GM18517 (cell line): Measurements from ENCODE around the gene RUNX1.
A peak's percentile ranks its signal among the peaks of the same experiment; 100 is the strongest.

Source experiments
- ATAC-seq: cut with Tn5 transposase; IDR thresholded peaks from one replicate; pipeline ENCODE4 v1.9.1; 2021; ENCODE audit warnings: mild to moderate bottlenecking, moderate library complexity; ENCODE audit not compliant: unreplicated experiment

RUNX1 gene

DNA sequence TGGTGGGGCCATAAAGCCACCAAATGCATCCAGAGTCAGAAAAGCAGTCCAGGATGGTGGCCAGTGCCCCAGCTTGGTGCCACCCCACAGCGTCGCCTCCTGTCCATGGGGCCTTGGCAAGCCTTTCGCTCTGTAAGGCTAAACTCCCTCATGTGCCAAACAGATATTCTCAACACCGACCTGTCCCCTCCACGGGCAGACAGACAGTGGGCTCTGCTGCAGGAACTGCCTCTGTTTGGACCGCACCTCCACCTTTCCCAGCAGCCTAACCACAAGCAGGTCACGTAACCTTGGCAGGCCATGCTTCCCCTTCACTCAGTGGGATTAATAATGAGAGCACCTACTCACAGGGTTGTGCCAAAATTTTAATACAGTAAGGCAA lies 11.7 kb downstream of the RUNX1 start:
- no peak for ATAC-seq

DNA sequence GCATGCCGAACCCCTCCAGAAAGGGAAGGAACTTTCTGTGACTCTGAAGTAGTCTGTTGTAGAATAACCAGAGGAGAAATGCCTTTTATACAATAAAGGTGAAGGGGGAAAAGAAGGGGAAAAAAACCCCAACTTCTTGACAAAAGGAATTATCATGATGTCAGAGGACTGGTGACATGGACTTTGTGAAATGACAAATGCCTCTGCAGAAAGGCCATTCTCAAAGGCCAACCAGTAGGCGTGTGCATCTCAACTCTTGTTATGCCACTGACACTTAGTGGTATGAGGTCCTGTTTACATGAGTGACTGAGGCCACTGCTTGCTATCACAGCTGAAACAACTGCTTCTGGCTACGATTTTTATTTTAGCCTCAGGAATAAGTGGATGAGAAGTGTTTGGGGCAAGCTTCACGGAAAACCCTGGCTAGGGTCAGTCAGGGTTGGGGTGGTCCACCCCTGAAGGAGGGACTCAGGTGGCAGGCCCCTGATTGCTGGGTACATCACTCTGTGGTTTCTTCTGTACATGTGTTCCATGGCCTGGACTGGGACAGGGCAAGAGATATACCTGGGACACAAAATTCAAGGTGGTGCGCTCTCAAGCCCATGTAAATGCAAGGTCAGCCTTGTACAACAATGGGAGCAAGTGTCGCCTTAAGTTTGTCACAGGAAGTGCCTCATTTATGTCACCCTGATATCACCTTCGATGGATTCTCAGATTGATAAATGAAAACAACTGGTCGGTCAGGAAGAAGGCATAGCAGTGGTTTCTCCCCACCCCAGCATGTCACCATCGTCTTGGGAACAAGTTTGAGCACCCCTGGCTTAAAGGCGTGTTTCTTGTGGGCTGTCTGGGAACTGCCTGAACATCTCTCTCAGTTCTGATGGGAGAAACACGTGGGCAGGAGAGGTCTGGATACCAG lies 12.4 kb downstream of the RUNX1 start:
- no peak for ATAC-seq

DNA sequence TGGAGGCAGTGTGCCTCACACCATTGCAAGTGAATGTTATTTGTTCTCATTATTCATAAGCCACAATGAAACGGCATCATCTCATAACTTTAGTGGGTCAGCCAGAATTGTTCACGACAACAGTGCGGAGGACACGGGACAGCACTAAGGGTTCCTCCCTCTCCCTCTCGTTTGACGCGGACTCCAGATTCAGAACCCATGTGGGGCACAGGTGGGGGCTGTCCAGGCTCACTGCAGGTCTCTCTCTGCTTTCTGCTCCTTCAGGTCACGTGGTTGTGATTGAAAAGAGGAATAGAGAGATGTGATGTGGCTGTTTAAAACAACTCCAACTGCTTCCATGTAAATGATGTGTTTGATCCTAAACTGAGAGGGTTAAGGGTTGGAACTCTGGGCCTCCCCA lies 13.5 kb downstream of the RUNX1 start:
- no peak for ATAC-seq

DNA sequence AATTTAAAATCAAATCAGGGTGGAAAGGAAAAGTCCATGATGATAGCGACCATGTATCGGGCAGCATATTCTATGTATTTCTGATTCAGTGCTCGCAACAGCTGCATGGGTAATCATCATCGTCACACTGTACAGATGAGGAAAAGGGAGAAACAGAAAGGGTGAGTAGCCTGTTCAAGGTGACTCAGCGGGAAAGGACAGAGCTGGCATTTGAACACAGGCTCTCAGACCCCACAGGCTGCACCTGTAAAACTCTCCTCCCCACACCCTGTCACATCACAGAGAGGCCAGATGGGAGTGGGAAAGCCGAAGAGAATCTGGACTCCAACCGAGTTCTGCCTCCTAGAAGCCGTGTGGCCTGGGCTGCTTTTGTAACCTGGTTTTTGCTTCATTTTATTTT lies 14.0 kb downstream of the RUNX1 start:
- ATAC-seq: no peak

DNA sequence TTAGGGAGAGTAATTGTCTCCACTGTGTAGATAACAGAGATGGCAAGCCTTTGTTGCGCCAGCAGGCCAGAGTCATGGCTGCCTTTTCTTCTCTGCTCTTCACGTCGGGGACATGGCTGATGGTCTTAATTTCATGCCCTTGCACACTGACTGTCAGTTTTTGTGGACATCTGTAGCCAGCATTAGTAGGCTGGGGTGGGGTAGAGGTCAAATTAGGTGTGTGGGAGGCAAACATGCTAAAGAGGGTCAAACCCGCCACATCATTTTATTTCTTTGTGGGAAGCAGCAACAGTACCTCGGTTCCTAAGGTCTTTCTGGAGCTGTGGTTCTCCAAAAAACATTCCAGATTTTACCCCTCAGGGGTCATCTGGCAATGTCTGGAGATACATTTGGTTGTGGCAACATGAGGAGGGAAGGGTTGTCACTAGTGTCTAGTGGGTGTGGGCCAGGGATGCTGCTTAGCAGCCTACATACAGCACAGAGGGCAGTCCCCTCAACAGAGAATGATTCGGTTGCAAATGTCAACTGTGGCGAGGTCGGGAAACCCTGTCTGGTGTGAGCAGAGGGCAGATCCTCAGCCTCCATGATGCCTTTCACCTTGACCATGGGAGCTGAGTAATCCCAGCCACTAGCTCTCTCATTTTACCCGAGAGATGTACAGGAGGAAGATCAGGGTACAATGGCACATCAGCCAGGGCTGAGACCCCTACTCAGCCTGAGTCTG lies 14.7 kb downstream of the RUNX1 start:
- ATAC-seq: no peak

DNA sequence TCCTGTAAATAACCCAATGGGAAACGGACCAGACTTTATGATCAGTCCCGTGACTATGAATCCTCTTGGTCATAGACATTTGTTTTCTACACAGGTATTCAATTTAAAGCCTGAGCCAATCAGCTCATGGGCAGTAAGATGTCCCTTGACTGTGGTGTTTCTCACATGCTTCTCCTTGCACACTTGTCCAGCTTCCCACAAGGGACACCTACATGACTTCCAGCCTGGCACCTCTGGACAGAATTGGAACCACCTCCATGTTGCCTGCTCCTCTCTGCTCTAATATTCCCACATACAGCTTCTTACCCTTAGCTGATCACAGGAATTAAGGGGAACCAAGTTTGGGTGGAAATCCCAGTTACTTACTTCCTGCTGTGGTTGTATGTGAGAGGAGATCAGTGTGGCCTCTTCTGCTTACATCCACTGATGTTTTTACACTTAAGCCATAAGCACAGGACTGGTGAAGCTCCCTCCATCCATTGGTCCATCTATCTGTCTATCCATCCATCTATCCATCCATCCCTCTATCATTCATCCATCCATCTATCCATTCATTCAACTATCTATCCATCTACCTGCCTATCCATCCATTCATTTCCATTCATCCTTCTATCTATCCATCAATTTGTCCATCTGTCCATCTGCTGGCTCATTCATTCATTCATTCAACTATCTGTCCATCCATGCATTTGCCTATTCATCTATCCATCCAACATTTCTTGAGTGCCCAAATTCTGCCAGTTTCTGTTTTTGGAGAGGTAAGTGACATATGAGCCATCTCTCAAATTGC lies 16.4 kb downstream of the RUNX1 start:
- no peak for ATAC-seq

DNA sequence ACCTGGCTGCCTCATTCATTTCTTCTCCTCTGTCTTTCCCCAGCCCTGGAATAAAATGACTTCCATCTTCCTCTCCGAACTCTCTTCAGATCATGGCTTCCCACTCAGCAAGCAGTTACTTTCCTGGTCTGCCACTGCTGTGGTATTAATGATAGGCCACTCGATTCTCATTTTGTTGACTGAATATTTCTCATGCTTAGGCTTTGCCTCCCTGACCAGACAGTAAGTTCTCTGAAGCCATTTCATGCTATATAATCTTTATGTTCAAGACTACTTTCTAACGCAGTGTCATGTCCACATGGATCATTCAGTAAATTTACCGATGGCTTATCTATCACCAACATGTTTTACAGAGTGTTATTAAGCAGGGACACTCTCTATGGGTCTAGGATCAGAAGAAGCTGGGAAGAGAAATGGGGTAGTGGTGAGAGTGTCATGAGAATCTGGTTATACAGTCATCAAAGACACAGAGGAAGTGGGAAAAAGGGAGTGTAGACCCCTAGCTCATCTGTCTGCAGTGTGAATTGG lies 20.6 kb downstream of the RUNX1 start:
- ATAC-seq: no peak

DNA sequence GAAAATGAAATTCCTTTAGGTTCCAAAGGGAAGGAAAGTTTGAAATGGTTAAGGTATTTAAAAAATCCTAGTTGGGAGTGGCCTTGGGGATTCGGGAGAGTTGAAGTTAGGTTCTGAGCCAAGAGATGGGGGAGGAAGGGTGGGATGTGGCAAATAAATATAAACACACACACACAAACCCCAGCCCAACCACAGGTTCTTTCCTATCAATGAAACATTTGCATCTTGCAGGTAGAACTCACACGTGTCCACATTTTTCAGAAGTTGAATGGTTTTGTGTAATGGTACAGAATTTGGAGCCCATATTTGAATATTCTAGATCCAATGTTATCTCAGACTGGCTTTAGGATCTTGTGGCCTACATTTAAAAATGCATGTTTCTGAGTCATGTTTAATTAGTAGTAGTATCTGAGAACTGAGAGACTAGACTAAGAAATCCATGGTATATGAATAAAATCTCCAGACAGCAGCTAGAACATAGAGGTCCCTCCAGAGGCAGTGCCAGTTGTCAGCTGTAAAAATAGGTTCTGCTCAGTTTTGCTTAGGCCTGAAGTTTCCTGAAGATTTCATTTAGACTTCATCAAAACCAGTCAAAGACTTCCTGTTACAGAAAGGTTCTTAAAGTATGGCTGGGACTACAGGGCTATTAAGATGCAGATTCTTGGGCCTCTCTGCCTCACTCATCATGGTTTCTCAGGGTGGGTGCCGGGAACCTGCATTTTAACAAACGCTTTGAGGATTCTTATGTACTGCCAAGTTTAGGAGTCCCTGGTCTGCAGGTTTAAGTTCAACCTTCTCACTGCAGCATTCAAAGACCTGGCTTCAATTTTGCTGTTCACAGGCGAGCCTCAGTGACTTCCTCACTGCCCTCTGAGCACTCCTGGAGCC lies 21.3 kb downstream of the RUNX1 start:
- no peak for ATAC-seq

DNA sequence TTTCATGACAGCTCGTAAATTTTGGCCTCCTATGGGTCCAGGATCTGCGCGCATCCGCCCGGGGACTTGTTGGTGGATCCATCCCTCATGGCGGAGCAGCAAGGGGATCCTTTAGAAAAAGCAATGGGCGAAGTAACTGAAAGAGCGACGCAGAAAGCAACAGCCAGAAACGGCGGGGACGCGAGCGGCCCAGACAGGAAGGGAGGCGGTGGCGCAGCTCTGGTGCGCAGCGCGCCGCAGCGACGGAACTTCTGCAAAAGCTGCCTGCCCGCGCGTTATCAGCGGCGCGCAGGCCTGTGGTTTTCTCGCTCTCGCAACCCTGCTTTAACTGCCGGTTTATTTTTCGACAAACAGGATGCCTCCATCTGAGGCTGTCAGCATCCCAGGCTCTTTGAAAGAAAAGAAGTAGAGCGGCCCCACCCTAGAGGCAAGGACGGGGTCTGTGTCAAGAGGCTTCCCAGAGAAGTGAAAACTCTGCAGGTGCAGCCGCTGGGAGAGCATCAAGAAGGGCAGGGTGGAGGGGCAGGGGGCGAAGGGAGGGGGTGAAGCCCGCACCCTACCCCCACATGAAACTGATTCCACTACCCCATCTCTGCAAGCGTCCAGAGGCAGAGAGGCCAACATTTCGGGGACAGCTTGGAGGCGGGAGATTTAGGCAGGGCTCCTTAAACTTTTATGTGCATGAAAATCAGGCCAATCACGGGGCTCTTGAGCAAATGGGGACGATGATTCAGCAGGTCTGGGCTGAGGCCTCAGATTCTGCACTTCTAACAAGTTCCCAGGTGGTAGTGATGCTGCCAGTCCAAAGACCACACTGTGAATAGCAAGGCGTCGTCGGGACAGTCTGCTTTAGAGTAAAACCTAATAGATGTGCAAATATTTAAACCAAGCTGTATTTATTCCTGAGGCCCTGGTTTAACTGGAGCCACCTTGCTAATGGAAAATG lies 22.2 kb downstream of the RUNX1 start:
- ATAC-seq: peak; percentile 55

DNA sequence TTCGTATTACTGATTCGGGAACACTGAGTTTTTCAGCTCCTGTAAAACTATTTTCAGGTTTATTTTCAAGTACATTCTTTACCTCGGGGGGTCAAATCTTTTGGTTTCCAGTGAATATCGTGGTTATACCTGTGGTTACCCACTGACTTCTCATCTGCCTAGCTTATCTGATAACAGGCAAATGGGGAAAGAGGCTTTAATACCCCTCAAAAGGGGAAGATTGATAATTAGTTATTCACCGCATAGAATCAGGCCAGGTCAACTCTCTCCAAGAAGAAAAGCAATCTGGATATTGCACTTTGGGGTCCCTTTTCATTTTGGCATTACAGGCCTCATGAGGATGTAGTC lies 23.0 kb downstream of the RUNX1 start:
- ATAC-seq: no peak

DNA sequence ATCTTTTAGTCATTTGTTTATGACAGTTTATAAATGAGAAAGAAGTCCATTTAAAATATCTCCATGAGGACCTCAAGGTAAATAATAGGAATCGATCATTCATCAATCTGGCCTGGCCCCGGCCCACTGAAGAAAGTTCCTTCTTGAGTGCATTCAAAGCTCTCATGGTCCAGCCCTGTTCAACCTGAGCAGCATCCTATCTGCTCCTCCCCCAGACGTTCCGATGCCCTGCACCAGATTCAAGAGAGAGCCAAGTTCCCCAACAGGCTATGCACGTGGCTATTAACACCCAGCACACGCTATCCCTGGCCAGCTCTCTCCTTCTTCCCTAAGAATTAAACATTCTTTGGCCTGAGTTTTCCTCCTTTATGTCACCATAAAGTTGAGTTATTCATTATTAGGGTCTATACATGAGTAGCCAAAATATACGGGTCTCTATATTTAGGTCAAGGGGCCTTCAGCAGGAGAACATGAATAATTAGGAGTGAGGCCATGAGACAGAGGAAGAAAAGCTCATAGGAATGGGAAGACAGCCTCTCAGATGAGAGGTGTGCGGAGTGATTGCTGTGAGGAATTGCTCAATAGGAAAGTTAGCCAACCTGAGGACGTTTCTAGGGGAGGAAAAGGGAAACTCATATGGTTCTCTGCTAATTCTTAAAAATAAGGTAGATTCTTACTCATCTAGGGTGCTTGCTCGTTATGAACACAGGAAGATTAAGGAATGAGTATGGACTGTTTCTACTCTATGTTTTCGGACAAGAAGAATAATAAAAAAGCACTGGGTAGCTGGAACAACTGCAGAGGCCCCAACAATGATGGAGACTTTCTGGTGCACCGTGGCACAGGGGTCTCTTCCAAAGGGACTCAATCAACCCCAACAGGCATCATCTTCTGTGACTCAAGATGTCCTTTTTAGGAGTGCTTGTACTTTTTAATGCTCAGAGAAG lies 23.6 kb downstream of the RUNX1 start:
- ATAC-seq: no peak

DNA sequence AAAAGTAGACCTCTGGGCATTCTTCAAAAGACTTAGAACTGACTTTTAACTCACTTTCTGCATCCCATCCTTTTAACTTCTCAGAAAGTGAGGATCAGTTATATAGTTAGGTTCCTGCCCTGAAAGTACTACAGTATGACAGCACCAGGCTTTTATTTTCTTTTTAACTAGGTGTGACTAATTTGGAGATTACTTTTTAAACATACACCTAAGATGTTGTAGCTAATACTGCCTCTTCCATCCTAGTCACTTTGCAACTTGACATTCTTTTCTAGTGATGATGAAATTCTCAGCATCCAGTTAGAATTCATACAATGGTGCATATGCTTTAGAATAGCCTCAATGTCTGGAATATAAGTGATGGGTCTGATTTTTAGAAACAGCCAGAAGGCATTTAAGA lies 24.6 kb downstream of the RUNX1 start:
- ATAC-seq: no peak

DNA sequence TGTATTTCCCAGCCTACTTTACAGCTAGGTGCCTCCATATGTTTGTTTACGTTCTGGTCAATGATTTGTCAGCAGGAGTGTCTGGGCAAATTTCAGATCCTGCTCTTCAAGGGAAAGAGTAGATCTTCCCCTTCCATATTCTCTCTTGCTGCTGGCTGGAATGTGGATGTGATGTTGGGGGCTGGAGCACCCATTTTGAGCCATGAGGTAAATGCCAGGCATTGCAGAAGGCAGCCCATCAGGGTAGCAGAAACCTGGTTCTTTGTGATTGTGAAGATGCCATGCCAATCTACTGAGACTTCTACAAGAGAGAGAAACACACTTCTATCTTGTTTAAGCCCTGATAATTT lies 25.1 kb downstream of the RUNX1 start:
- ATAC-seq: no peak

DNA sequence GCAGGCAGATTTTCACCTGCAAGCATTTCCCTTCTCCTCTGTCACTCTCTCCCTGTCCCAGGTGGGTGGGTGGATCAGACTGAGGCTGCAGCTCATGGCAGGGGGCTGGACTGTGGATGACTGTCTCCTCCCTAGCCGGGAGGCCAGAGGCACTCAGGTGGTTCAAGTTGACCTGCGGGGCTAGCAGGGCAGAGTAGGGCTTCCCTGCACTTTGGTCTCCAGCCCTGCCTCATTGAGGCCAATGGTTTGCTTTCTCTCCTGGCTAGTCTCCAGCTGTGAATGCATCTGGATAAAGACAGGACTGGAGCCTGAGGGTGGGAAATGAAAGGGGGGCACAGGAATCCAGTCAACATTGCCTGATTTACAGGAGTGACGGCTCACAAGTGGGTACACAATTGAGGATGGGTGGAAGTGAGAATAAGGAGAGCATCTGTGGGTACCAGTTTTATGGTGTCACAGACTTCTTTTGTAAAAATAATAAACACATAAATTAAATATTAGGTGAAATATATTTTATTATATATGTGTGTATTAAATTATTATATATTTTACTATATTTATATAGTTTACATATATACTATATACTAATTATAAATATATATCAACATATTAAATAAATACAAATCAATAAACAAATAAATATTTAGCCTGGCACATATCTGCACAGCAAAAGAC lies 25.6 kb downstream of the RUNX1 start:
- no peak for ATAC-seq

DNA sequence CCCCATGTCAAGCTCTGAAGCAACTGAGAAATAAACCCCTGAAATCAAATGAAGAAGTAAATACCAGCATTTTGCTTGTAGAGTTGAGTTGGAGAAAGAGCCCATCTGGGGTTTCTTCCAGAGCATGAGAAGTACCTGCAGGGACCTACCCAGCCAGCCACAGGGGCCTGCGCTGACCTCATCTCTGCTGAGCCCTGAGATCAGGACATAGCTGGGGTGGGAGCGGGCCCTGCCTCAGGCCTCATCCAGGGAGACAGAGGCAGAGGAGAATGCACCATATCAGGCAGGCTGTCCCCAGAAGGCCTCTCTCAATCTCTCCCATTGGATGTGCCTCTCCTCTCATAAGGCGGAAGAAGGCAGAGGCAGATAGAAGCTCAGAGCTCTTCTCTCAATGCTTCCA lies 27.6 kb downstream of the RUNX1 start:
- no peak for ATAC-seq

DNA sequence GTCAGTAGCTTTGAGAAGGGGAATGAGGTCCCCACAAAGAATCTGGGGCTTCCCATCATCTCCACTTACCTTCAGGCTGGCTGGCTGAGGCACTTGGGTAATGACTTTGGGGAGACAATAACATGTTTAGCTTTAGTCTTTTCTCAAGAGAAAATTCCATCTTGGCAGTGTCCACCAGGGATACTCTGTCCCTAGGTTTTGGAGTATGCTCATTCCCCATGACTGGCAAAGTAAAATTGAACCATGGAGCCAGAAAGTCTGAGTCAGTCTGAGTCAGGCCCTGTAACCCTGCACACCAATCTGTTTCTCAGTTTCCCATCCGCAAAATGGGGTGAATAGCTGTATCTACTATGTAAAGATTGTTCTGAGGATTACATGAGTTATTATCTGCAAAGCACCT lies 28.2 kb downstream of the RUNX1 start:
- no peak for ATAC-seq

DNA sequence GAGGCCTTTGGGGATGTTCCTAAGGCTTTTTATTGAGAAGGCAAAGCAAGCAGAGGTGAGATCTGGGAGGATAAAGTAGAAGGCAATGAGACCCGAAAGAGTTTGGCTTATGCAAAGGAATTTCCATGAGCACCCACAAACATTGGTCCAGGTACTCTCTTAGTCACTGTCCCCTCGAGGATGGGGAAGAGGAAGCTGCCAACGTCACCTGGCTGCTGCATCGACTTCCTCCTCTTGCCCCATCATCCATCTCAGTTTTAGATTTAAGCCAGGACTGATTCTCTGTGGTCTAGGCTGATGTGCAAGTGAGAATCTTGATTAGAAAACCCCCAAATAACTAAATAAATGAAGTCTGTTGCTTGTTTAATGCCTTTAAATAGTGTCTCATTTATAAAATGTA lies 28.7 kb downstream of the RUNX1 start:
- ATAC-seq: no peak

DNA sequence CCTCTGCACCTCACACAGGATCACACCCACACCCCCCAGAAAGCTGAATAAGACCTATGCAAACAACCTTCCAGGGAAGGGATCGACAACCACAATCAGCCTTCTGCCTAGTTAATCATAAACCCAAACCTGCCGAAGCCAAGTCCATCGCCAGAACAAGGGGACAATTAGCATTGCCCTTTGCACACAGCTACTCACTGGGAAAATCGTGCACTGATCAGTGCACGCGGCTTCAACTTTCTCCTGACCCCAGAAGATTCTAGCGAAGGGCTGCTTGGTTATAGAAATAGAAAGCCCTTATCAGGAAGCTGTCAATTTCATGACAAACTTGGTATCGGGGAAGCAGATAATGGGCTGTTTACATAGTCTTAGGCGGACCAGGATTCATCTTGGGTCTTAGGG lies 29.5 kb downstream of the RUNX1 start:
- no peak for ATAC-seq
